ENCODE results near the gene ACOXL. TPM values are rescaled to one million over a fixed set of nuclear protein-coding genes. Genes with fewer than 3 reads are reported as not detected.

Gene ACOXL
- total RNA-seq, 1 experiment from 2014 or later = not detected

- Histone ChIP-seq H3K36me3 (no peaks in the 10 kb centered on the region), H3K4me3 (no peak overlapping the region), H3K9me3 (no peaks in the 10 kb centered on the region), H3K27me3 (peaks cover 13% of the 10 kb centered on the region)
- no peak for DNase-seq
These were observed 290.3 kb downstream of the ACOXL start for GRCh38 chr2:111022633-111023032.

GRCh38 chr2:111024496-111024895 is 292.1 kb downstream of the ACOXL start:
- Histone ChIP-seq H3K27me3 (peaks cover 13% of the 10 kb centered on the region), H3K9me3 (no peaks in the 10 kb centered on the region), H3K36me3 (no peaks in the 10 kb centered on the region), H3K4me3 (no peak overlapping the region)
- no peak for DNase-seq

- H3K36me3 ChIP-seq = no peaks in the 10 kb centered on the region
- H3K4me3 ChIP-seq = no peak overlapping the region
- DNase-seq = no peak
- peaks cover 13% of the 10 kb centered on the region for H3K27me3 ChIP-seq
- no peaks in the 10 kb centered on the region for H3K9me3 ChIP-seq
These were observed 292.9 kb downstream of the ACOXL start for GRCh38 chr2:111025288-111025687.

- H3K9me3 ChIP-seq = no peaks in the 10 kb centered on the region
- H3K36me3 ChIP-seq = no peaks in the 10 kb centered on the region
- H3K27me3 ChIP-seq = peaks cover 13% of the 10 kb centered on the region
- H3K4me3 ChIP-seq = no peak overlapping the region
- no peak for DNase-seq
These were observed 296.3 kb downstream of the ACOXL start for GRCh38 chr2:111028720-111029119.

GRCh38 chr2:111029181-111029927 is 297.0 kb downstream of the ACOXL start:
- H3K36me3 ChIP-seq = no peaks in the 10 kb centered on the region
- peaks cover 13% of the 10 kb centered on the region for H3K27me3 ChIP-seq
- H3K9me3 ChIP-seq = no peaks in the 10 kb centered on the region
- DNase-seq = peak; percentile 10
- no peak overlapping the region for H3K4me3 ChIP-seq

GRCh38 chr2:111030260-111030891 is 298.0 kb downstream of the ACOXL start:
- DNase-seq = no peak
- Histone ChIP-seq H3K4me3 (no peak overlapping the region), H3K9me3 (no peaks in the 10 kb centered on the region), H3K36me3 (no peaks in the 10 kb centered on the region), H3K27me3 (peaks cover 12% of the 10 kb centered on the region)

GRCh38 chr2:111030945-111031344 is 298.6 kb downstream of the ACOXL start:
- Histone ChIP-seq H3K9me3 (no peaks in the 10 kb centered on the region), H3K27me3 (peaks cover 7% of the 10 kb centered on the region)

GRCh38 chr2:111031546-111032478 is 299.4 kb downstream of the ACOXL start:
- Histone ChIP-seq H3K27me3 (peaks cover 2% of the 10 kb centered on the region; the same call in 1 of the 2 replicates), H3K36me3 (no peaks in the 10 kb centered on the region), H3K4me3 (no peak overlapping the region), H3K9me3 (no peaks in the 10 kb centered on the region)
- no peak for DNase-seq

More at GRCh38 chr2:111030945-111031344, 298.6 kb downstream of the ACOXL start:
- H3K36me3 ChIP-seq = no peaks in the 10 kb centered on the region
- DNase-seq = no peak
- H3K4me3 ChIP-seq = no peak overlapping the region

GRCh38 chr2:111032721-111033429 is 300.5 kb downstream of the ACOXL start:
- Histone ChIP-seq H3K27me3 (peaks cover 2% of the 10 kb centered on the region; the same call in 1 of the 2 replicates), H3K9me3 (no peaks in the 10 kb centered on the region), H3K36me3 (no peaks in the 10 kb centered on the region), H3K4me3 (no peak overlapping the region)
- peak; percentile 11 for DNase-seq

- no peaks in the 10 kb centered on the region for H3K36me3 ChIP-seq
- peaks cover 6% of the 10 kb centered on the region for H3K27me3 ChIP-seq
- DNase-seq = no peak
- no peaks in the 10 kb centered on the region for H3K9me3 ChIP-seq
- H3K4me3 ChIP-seq = no peak overlapping the region
These were observed 301.8 kb downstream of the ACOXL start for GRCh38 chr2:111034146-111034545.

- no peak overlapping the region for H3K4me3 ChIP-seq
- peaks cover 6% of the 10 kb centered on the region for H3K27me3 ChIP-seq
- H3K9me3 ChIP-seq = no peaks in the 10 kb centered on the region
- no peaks in the 10 kb centered on the region for H3K36me3 ChIP-seq
- no peak for DNase-seq
These were observed 302.2 kb downstream of the ACOXL start for GRCh38 chr2:111034606-111035005.

- Histone ChIP-seq H3K27me3 (peaks cover 6% of the 10 kb centered on the region), H3K36me3 (no peaks in the 10 kb centered on the region), H3K9me3 (no peaks in the 10 kb centered on the region), H3K4me3 (no peak overlapping the region)
- DNase-seq = no peak
These were observed 303.6 kb downstream of the ACOXL start for GRCh38 chr2:111035830-111036441.

GRCh38 chr2:111037128-111037527 is 304.8 kb downstream of the ACOXL start:
- H3K36me3 ChIP-seq = no peaks in the 10 kb centered on the region
- no peaks in the 10 kb centered on the region for H3K9me3 ChIP-seq
- peaks cover 6% of the 10 kb centered on the region for H3K27me3 ChIP-seq
- no peak overlapping the region for H3K4me3 ChIP-seq
- DNase-seq = no peak

- Histone ChIP-seq H3K9me3 (no peaks in the 10 kb centered on the region), H3K36me3 (no peaks in the 10 kb centered on the region), H3K27me3 (peaks cover 6% of the 10 kb centered on the region), H3K4me3 (no peak overlapping the region)
- no peak for DNase-seq
These were observed 307.4 kb downstream of the ACOXL start for GRCh38 chr2:111039628-111040383.

- Histone ChIP-seq H3K36me3 (no peaks in the 10 kb centered on the region), H3K4me3 (no peak overlapping the region), H3K27me3 (peaks cover 4% of the 10 kb centered on the region), H3K9me3 (no peaks in the 10 kb centered on the region)
- DNase-seq = no peak
These were observed 309.2 kb downstream of the ACOXL start for GRCh38 chr2:111041398-111042202.
